Osteoblast (primary cell): ENCODE results near the gene CRTC3. TPM values are rescaled to one million over a fixed set of nuclear protein-coding genes. Genes with fewer than 3 reads are reported as not detected.

ENCODE experiments used
- DNase-seq: peaks from one replicate; pipeline ENCODE4 v3.0.0; 2011; ENCODE audit warnings: low spot score, mixed read lengths; ENCODE audit not compliant: insufficient read length; ENCODE audit errors: missing footprints
- H2AFZ ChIP-seq: 2 replicates; pipeline ENCODE4 v1.6.0; 2011; ENCODE audit warnings: mild to moderate bottlenecking, low read length
- H3K27ac ChIP-seq: 2 replicates; pipeline ENCODE4 v1.5.1; 2011; ENCODE audit warnings: mild to moderate bottlenecking, low read depth, low read length, moderate library complexity
- H3K27me3 ChIP-seq: 2 replicates; pipeline ENCODE4 v1.6.0; 2012; ENCODE audit warnings: mild to moderate bottlenecking, control low read depth, inconsistent platforms, low read length, moderate library complexity; ENCODE audit not compliant: insufficient read depth
- H3K36me3 ChIP-seq: 2 replicates; pipeline ENCODE4 v1.5.1; 2011; ENCODE audit warnings: mild to moderate bottlenecking, low read length, control low read depth, moderate library complexity; ENCODE audit not compliant: insufficient read depth
- H3K4me1 ChIP-seq: 2 replicates; pipeline ENCODE4 v1.5.1; 2011; ENCODE audit warnings: mild to moderate bottlenecking, low read length, control low read depth, moderate library complexity; ENCODE audit not compliant: insufficient read depth
- H3K4me2 ChIP-seq: 2 replicates; pipeline ENCODE4 v1.6.0; 2011; ENCODE audit warnings: mild to moderate bottlenecking, low read length; ENCODE audit not compliant: insufficient read depth
- H3K4me3 ChIP-seq: fragments of 200-600 bp; sonication (generic); 3 replicates; pipeline ENCODE4 v1.5.1; 2012; ENCODE audit warnings: mild to moderate bottlenecking, low read length, inconsistent platforms; ENCODE audit not compliant: insufficient read depth
- H3K79me2 ChIP-seq: 2 replicates; pipeline ENCODE4 v1.6.0; 2012; ENCODE audit warnings: mild to moderate bottlenecking, low read length, control low read depth, inconsistent platforms; ENCODE audit not compliant: insufficient read depth
- H3K9me3 ChIP-seq: 2 replicates; pipeline ENCODE4 v1.5.1; 2011; ENCODE audit warnings: low read depth, low read length, control low read depth
- H4K20me1 ChIP-seq: 2 replicates; pipeline ENCODE4 v1.6.0; 2012; ENCODE audit warnings: mild to moderate bottlenecking, low read length, control low read depth; ENCODE audit not compliant: insufficient read depth
- total RNA-seq: library from RNA; depleted of rRNA; stranded (reverse); fragments of >200 nt; gene quantifications from 2 replicates; pipeline ENCODE4 v1.2.3, GENCODE V29; 2012
- TF ChIP-seq, protein P1 (sequence below): IDR thresholded peaks from 2 replicates; pipeline ENCODE4 v1.5.1; 2011; ENCODE audit warnings: mild to moderate bottlenecking, low read depth, low read length, moderate library complexity; ENCODE audit errors: extremely low read depth

Gene CRTC3
- total RNA-seq, 1 donor = 25.0 TPM

DNA sequence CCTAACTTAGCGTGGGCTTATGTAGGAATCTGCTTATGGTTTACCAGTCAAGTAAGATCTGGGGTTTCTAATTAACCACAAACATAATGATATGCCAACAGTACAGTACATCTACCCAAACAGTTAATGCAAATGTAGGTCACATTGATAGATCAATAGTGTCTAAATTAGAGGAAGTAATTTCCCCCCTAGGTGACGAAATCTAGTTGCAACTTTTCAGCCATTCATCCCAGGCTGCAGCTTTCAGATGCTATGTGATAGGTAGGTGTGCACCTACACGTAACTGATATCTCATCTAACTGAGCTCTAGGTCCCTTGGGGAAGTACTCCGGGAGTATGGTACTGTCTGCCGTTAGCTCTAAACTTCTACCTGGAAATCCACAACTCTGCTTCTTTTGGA is 57.2 kb downstream of the CRTC3 start:
- Histone ChIP-seq H3K4me1 (peaks cover 12% of the 10 kb centered on the region), H3K36me3 (no peaks in the 10 kb centered on the region)
- TF ChIP-seq, protein P1, sequence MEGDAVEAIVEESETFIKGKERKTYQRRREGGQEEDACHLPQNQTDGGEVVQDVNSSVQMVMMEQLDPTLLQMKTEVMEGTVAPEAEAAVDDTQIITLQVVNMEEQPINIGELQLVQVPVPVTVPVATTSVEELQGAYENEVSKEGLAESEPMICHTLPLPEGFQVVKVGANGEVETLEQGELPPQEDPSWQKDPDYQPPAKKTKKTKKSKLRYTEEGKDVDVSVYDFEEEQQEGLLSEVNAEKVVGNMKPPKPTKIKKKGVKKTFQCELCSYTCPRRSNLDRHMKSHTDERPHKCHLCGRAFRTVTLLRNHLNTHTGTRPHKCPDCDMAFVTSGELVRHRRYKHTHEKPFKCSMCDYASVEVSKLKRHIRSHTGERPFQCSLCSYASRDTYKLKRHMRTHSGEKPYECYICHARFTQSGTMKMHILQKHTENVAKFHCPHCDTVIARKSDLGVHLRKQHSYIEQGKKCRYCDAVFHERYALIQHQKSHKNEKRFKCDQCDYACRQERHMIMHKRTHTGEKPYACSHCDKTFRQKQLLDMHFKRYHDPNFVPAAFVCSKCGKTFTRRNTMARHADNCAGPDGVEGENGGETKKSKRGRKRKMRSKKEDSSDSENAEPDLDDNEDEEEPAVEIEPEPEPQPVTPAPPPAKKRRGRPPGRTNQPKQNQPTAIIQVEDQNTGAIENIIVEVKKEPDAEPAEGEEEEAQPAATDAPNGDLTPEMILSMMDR = no peak

DNA sequence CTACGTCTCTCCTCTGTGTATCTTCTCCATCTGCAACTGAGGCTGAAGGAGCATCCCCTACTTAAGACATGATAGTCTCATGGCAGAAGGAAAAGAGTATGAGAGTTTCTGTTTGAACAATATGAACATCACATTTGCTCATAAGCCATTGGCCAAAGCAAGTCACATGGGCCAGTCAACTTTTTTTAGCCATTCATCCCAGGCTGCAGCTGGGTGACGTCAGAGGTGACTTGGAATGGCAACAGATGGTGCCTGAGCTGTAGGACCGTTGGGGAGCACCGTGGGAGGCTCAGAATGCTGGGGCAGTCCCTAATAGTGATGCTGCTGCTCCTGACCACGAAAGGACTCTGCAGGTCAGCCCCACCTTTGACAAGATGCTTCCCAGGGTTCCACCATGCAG is 58.7 kb downstream of the CRTC3 start:
- H3K4me1 ChIP-seq = peaks cover 21% of the 10 kb centered on the region
- H3K4me2 ChIP-seq = no peak overlapping the region
- H3K79me2 ChIP-seq = peaks cover 32% of the 10 kb centered on the region
- no peak overlapping the region for H3K4me3 ChIP-seq
- H3K9me3 ChIP-seq = no peaks in the 10 kb centered on the region
- no peaks in the 10 kb centered on the region for H3K27me3 ChIP-seq
- H4K20me1 ChIP-seq = peaks cover 20% of the 10 kb centered on the region
- no peaks in the 10 kb centered on the region for H3K36me3 ChIP-seq
- no peak overlapping the region for H3K27ac ChIP-seq
- H2AFZ ChIP-seq = no peak overlapping the region
- DNase-seq = no peak
- TF ChIP-seq, protein P1 = no peak

More for the DNA sequence above, 57.2 kb downstream of the CRTC3 start:
- H3K4me3 ChIP-seq = no peak overlapping the region
- peaks cover 40% of the 10 kb centered on the region for H3K79me2 ChIP-seq
- peaks cover 27% of the 10 kb centered on the region for H4K20me1 ChIP-seq
- H3K4me2 ChIP-seq = no peak overlapping the region
- H3K27ac ChIP-seq = no peak overlapping the region
- no peak overlapping the region for H2AFZ ChIP-seq
- H3K9me3 ChIP-seq = no peaks in the 10 kb centered on the region
- no peaks in the 10 kb centered on the region for H3K27me3 ChIP-seq
- no peak for DNase-seq

DNA sequence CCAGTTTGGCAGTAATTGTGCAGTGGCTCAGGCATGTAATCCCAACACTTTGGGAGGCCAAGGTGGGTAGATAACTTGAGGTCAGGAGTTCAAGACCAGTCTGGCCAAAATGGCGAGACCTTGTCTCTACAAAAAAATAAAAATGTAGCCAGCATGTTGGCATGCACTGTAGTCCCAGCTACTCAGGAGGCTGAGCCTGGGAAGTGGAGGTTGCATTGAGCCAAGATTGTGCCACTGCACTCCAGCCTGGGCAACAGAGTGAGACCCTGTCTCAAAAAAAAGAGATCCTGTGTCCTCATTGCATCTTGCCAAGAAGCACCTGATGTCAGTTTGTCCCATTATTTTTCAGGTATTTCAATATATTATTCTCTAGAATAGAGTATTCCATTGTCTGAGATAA is 61.8 kb downstream of the CRTC3 start:
- Histone ChIP-seq H4K20me1 (peaks cover 11% of the 10 kb centered on the region), H3K36me3 (no peaks in the 10 kb centered on the region), H3K4me2 (peak overlapping the region; percentile 57), H3K79me2 (peaks cover 43% of the 10 kb centered on the region), H3K4me3 (no peak overlapping the region), H2AFZ (no peak overlapping the region), H3K4me1 (peaks cover 30% of the 10 kb centered on the region), H3K27ac (peak overlapping the region; percentile 78), H3K9me3 (no peaks in the 10 kb centered on the region), H3K27me3 (no peaks in the 10 kb centered on the region)
- TF ChIP-seq, protein P1 = no peak
- no peak for DNase-seq

DNA sequence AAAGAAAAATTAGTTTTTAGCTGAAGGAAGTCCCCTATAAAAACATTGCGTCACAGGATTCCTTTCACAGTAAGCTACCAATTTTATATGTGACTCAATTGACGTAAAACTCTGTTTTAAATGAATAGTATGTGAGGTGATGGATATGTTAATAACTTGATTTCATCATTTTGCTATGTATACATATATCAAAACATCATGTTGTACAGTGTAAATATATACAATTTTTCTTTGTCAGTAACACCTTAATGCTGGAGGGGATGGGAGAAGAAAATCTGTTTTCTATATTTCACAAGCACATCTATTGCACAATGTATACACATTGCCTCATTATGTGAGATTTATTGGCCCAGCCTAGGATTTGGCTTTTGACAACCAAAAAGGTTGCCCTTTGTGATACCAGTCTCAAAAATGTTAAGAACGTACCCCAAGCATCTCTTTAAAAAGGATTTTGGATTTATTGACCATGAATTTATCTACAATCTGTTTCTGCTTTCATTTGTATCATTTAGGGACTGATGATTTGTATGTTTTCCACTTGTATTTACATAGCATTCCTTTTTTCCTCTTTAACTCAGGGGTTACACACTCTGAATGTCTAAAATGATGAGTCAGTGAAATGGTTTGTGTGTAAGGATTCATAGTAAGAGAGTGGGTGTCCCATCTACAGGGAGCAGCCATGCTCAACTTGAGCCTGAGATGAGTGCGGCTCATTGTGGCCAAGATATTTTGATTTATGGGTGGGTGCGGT is 62.6 kb downstream of the CRTC3 start:
- Histone ChIP-seq H3K9me3 (no peaks in the 10 kb centered on the region), H4K20me1 (peaks cover 6% of the 10 kb centered on the region), H3K79me2 (peaks cover 37% of the 10 kb centered on the region), H3K36me3 (peaks cover 2% of the 10 kb centered on the region), H2AFZ (no peak overlapping the region), H3K27me3 (no peaks in the 10 kb centered on the region), H3K27ac (peak overlapping the region; percentile 78), H3K4me3 (no peak overlapping the region), H3K4me1 (peaks cover 30% of the 10 kb centered on the region), H3K4me2 (peak overlapping the region; percentile 57)
- TF ChIP-seq, protein P1 = no peak
- DNase-seq = peak; percentile 93
